Measurements from ENCODE around the gene BCAS3. TPM values are rescaled to one million over a fixed set of nuclear protein-coding genes. Genes with fewer than 3 reads are reported as not detected.

The BCAS3 gene
- polyA plus RNA-seq, 3 donors = 10.3 to 19.1 (median 14.7) TPM

GRCh38 chr17:61310590-61310989 is 632.9 kb downstream of the BCAS3 start:
- Histone ChIP-seq H3K27me3 (ENCODE audit: control insufficient read depth in 2 of 2, insufficient read depth in 2 of 2, low read length in 2 of 2) (no peaks in the 10 kb centered on the region), H3K9me3 (replicated peaks in 1 of 2; ENCODE audit: control insufficient read depth in 1 of 2, insufficient read depth in 1 of 2, low read length in 2 of 2) (no peaks in the 10 kb centered on the region), H3K36me3 (replicated peaks in 1 of 2; ENCODE audit: control insufficient read depth in 1 of 2, insufficient read depth in 2 of 2, low read length in 2 of 2) (no peaks in the 10 kb centered on the region), H3K4me3 (replicated peaks in 1 of 3; ENCODE audit: low read depth in 2 of 3, low read length in 3 of 3) (no peak overlapping the region), H3K9ac (ENCODE audit: insufficient read depth, low read length, poor library complexity, severe bottlenecking) (no peak overlapping the region), H3K79me2 (ENCODE audit: insufficient read depth, low read length) (no peaks in the 10 kb centered on the region), H3K27ac (ENCODE audit: low read depth in 1 of 2, low read length in 2 of 2) (no peak overlapping the region), H4K20me1 (ENCODE audit: insufficient read depth, low read length) (no peaks in the 10 kb centered on the region), H3K4me2 (replicated peaks; ENCODE audit: extremely low read depth, low read length, poor library complexity, severe bottlenecking) (no peak overlapping the region), H3K4me1 (ENCODE audit: control insufficient read depth in 1 of 2, insufficient read depth in 2 of 2, low read length in 2 of 2) (no peaks in the 10 kb centered on the region), H2AFZ (ENCODE audit: insufficient read depth, low read depth, low read length, poor library complexity, severe bottlenecking) (no peak overlapping the region)
- WGBS (ENCODE audit: insufficient coverage) = 92% methylated on average over 3 of the region's 6 CpGs
- Mint-ChIP-seq H3K27ac (peak overlapping the region in 1 of 7 donors; percentile 25), H3K27me3 (ENCODE audit: low read depth in 3 of 3) (peaks cover 0 to 2% (median 1%) of the 10 kb centered on the region in 3 donors), H3K9me3 (peaks cover 0 to 2% (median 0%) of the 10 kb centered on the region in 7 donors), H3K4me3 (no peak overlapping the region), H3K36me3 (no peaks in the 10 kb centered on the region), H3K4me1 (no peaks in the 10 kb centered on the region)
- DNase-seq = no peak
- intact Hi-C loops (cut with micrococcal nuclease) = no loop called here
- TF ChIP-seq CTCF (IDR thresholded peaks at IDR 0.05) = no peak

GRCh38 chr17:61312406-61313295 is 635.0 kb downstream of the BCAS3 start:
- Mint-ChIP-seq H3K9me3 (peaks cover 0 to 2% (median 0%) of the 10 kb centered on the region in 7 donors), H3K27me3 (ENCODE audit: low read depth in 3 of 3) (peaks cover 0 to 1% (median 0%) of the 10 kb centered on the region in 3 donors), H3K36me3 (no peaks in the 10 kb centered on the region), H3K4me1 (no peaks in the 10 kb centered on the region), H3K27ac (peak overlapping the region in 1 of 7 donors; percentile 26), H3K4me3 (no peak overlapping the region)
- intact Hi-C loops (cut with micrococcal nuclease) = no loop called here
- no peaks in the 10 kb centered on the region for H3K27me3 ChIP-seq (ENCODE audit: control insufficient read depth in 2 of 2, insufficient read depth in 2 of 2, low read length in 2 of 2)
- no peak overlapping the region for H3K9ac ChIP-seq (ENCODE audit: insufficient read depth, low read length, poor library complexity, severe bottlenecking)
- no peaks in the 10 kb centered on the region for H3K79me2 ChIP-seq (ENCODE audit: insufficient read depth, low read length)
- WGBS (ENCODE audit: insufficient coverage) = 99% methylated on average over 11 of the region's 15 CpGs
- H3K27ac ChIP-seq (ENCODE audit: low read depth in 1 of 2, low read length in 2 of 2) = no peak overlapping the region
- H3K36me3 ChIP-seq (replicated peaks in 1 of 2; ENCODE audit: control insufficient read depth in 1 of 2, insufficient read depth in 2 of 2, low read length in 2 of 2) = no peaks in the 10 kb centered on the region
- DNase-seq = no peak
- no peaks in the 10 kb centered on the region for H4K20me1 ChIP-seq (ENCODE audit: insufficient read depth, low read length)
- H3K9me3 ChIP-seq (replicated peaks in 1 of 2; ENCODE audit: control insufficient read depth in 1 of 2, insufficient read depth in 1 of 2, low read length in 2 of 2) = no peaks in the 10 kb centered on the region
- no peak for TF ChIP-seq CTCF (IDR thresholded peaks at IDR 0.05)
- H2AFZ ChIP-seq (ENCODE audit: insufficient read depth, low read depth, low read length, poor library complexity, severe bottlenecking) = no peak overlapping the region
- H3K4me2 ChIP-seq (replicated peaks; ENCODE audit: extremely low read depth, low read length, poor library complexity, severe bottlenecking) = no peak overlapping the region
- H3K4me1 ChIP-seq (ENCODE audit: control insufficient read depth in 1 of 2, insufficient read depth in 2 of 2, low read length in 2 of 2) = no peaks in the 10 kb centered on the region
- no peak overlapping the region for H3K4me3 ChIP-seq (replicated peaks in 1 of 3; ENCODE audit: low read depth in 2 of 3, low read length in 3 of 3)

All from CD14-positive monocyte (primary cell).